ENCODE results near the gene CRNKL1. TPM values are rescaled to one million over a fixed set of nuclear protein-coding genes. Genes with fewer than 3 reads are reported as not detected.

Gene CRNKL1
- total RNA-seq, 1 experiment from 2014 or later, result 20.4 TPM

DNA sequence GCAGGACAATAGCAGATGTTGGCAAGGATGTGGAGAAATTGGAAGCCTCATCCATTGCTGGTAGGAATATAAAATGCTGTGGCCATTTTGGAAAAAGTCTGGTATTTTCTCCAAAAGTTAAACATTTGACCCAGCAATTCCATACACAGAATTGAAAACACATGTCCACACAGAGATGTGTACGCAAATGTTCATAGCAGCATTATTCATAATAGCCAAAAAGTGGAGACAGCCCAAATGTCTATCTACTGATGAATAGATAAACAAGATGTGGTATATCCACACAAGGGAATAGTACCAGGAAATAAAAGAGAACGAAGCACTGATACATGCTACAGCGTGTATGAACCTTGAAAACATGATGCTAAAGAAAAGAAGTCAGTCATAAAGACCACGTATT, 40.6 kb upstream of the CRNKL1 start:
- Histone ChIP-seq H3K27ac (ENCODE audit: low read depth, low read length) (no peak overlapping the region), H3K4me1 (ENCODE audit: control insufficient read depth in 1 of 2, insufficient read depth in 2 of 2, low read length in 2 of 2) (no peaks in the 10 kb centered on the region), H3K79me2 (ENCODE audit: insufficient read depth, low read length) (no peaks in the 10 kb centered on the region), H3K36me3 (ENCODE audit: control insufficient read depth in 1 of 2, insufficient read depth in 2 of 2, low read length in 2 of 2) (no peaks in the 10 kb centered on the region), H3K9me3 (ENCODE audit: control insufficient read depth in 1 of 2, insufficient read depth in 1 of 2, low read depth in 1 of 2, low read length in 2 of 2) (no peaks in the 10 kb centered on the region), H4K20me1 (ENCODE audit: insufficient read depth) (no peaks in the 10 kb centered on the region), H3K4me2 (ENCODE audit: low read length) (no peak overlapping the region), H2AFZ (ENCODE audit: low read depth, low read length, poor library complexity, severe bottlenecking) (no peak overlapping the region), H3K9ac (ENCODE audit: low read length) (no peak overlapping the region), H3K27me3 (ENCODE audit: insufficient read depth, low read length) (no peaks in the 10 kb centered on the region; the same call in 1 of the 2 replicates), H3K9me2 (ENCODE audit: insufficient read depth) (no peaks in the 10 kb centered on the region), H3K4me3 (replicated peaks in 1 of 2; ENCODE audit: low read depth in 1 of 2, low read length in 2 of 2) (no peak overlapping the region)
- TF ChIP-seq FOSL1 (IDR thresholded peaks at IDR 0.05; ENCODE audit: low read depth), result no peak
- no peak for TF ChIP-seq SRF (IDR thresholded peaks at IDR 0.05; ENCODE audit: low read depth)
- no peak for TF ChIP-seq REST (IDR thresholded peaks at IDR 0.05; ENCODE audit: low read depth)
- no peak for TF ChIP-seq EZH2 (IDR thresholded peaks at IDR 0.05)
- no peak for TF ChIP-seq RAD21 (IDR thresholded peaks at IDR 0.05; ENCODE audit: low read depth)
- TF ChIP-seq JUND (IDR thresholded peaks at IDR 0.05), result no peak
- no peak for TF ChIP-seq EGR1 (IDR thresholded peaks at IDR 0.05; ENCODE audit: low read depth)
- TF ChIP-seq ATF3 (IDR thresholded peaks at IDR 0.05), result no peak
- no peak for TF ChIP-seq SP1 (IDR thresholded peaks at IDR 0.05; ENCODE audit: low read depth)
- intact Hi-C loops (cut with micrococcal nuclease), result no loop called here
- ATAC-seq (no peak), DNase-seq (ENCODE audit: low read depth, low spot score) (no peak)
- BruUV-seq (replicated peaks), result no TSS peak
- ChIA-PET POLR2A (no interaction called here), RAD21 (ENCODE audit: low non-redundant PET in 1 of 2, low total read pairs in 2 of 2, uncharacterized antibody in 2 of 2, unreplicated experiment in 2 of 2) (no interaction called here), CTCF (no interaction called here)
